Upper lobe of left lung (tissue), 6 donors: ENCODE data around the gene PRRC2B. TPM values are rescaled to one million over a fixed set of nuclear protein-coding genes. Genes with fewer than 3 reads are reported as not detected.

Source experiments
- ATAC-seq, 2 donors: fragments of 200-7000 bp; cut with Tn5 transposase; one replicate each; pipeline ENCODE4 v1.9.1; 2022; ENCODE audit warnings: mild to moderate bottlenecking in 2 of 2, moderate library complexity in 2 of 2; ENCODE audit not compliant: low FRiP score in 2 of 2
- DNase-seq, 2 donors: peaks; one replicate each; pipeline ENCODE4 v3.0.0-alpha.2; 2019 to 2020
- H3K27ac ChIP-seq, 4 donors: fragments of 200-600 bp; sonication (generic); one replicate each; pipeline ENCODE4 v1.5.1; 2016 to 2019
- H3K27me3 ChIP-seq, 4 donors: fragments of 200-600 bp; sonication (generic); one replicate each; pipeline ENCODE4 v1.5.1; 2017 to 2019
- H3K36me3 ChIP-seq, 4 donors: fragments of 200-600 bp; sonication (generic); one replicate each; pipeline ENCODE4 v1.5.1; 2016 to 2019
- H3K4me1 ChIP-seq, 4 donors: fragments of 200-600 bp; sonication (generic); one replicate each; pipeline ENCODE4 v1.5.1; 2018 to 2019
- H3K4me3 ChIP-seq, 4 donors: fragments of 200-600 bp; sonication (generic); one replicate each; pipeline ENCODE4 v1.5.1; 2017 to 2019; ENCODE audit warnings: mild to moderate bottlenecking in 2 of 4, moderate library complexity in 1 of 4
- H3K9me3 ChIP-seq, 4 donors: fragments of 200-600 bp; sonication (generic); one replicate each; pipeline ENCODE4 v1.5.1; 2018 to 2019
- CTCF ChIP-seq, 6 experiments: fragments of 450-650 bp in 4 of 6; fragments of 200-600 bp in 2 of 6; sonication (generic) in 2 of 6; IDR thresholded peaks; one replicate each; pipeline ENCODE4 v1.5.1; 2016 to 2019; ENCODE audit warnings: antibody characterized with exemption in 6 of 6
- EP300 ChIP-seq, 4 donors: sonication (generic); formaldehyde crosslinking; IDR thresholded peaks; one replicate each; pipeline ENCODE4 v1.5.1; 2017; ENCODE audit warnings: antibody characterized with exemption in 4 of 4, control low read depth in 2 of 4
- POLR2A ChIP-seq, 4 donors: fragments of 450-650 bp; IDR thresholded peaks; one replicate each; pipeline ENCODE4 v1.5.1; 2016 to 2017; ENCODE audit warnings: antibody characterized with exemption in 4 of 4, mild to moderate bottlenecking in 2 of 4
- POLR2AphosphoS5 ChIP-seq, 2 donors: sonication (generic); formaldehyde crosslinking; IDR thresholded peaks; one replicate each; pipeline ENCODE4 v1.5.1; 2017; ENCODE audit warnings: antibody characterized with exemption in 2 of 2
- WGBS, 2 donors: methylation state at CpG; one replicate each; pipeline ENCODE4 v1.1.5; 2017 to 2018; 5-methylcytosine and 5-hydroxymethylcytosine counted together
- total RNA-seq, 6 donors: library from RNA; depleted of rRNA in 4 of 6; stranded (reverse); fragments of >200 nt in 4 of 6; gene quantifications; one replicate each; pipeline versions ENCODE4 v1.1.0 to v1.2.1, GENCODE V29; 2016 to 2021
- donor health status: DM: no; HTN: no; CAD: no; lungs with moderate emphysema.
- donor health status: DM: no; HTN: yes; CAD: no; lungs with severe emphysema.

Gene PRRC2B
- total RNA-seq, 6 donors from 2014 or later, result 114 to 348 (median 186) TPM

GRCh38 chr9:131528886-131529505 lies 135.1 kb downstream of the PRRC2B start:
- H3K4me3 ChIP-seq, result no peak overlapping the region
- H3K4me1 ChIP-seq, result peaks cover 12 to 20% (median 15%) of the 10 kb centered on the region in 4 donors
- H3K27ac ChIP-seq, result no peak overlapping the region
- H3K9me3 ChIP-seq, result no peaks in the 10 kb centered on the region
- no peaks in the 10 kb centered on the region for H3K27me3 ChIP-seq
- ATAC-seq (no peak), DNase-seq (peak in 1 of 2 donors; percentile 81)
- TF ChIP-seq POLR2A (IDR thresholded peaks at IDR 0.05), result no peak
- no peak for TF ChIP-seq POLR2AphosphoS5 (IDR thresholded peaks at IDR 0.05)
- TF ChIP-seq CTCF (IDR thresholded peaks at IDR 0.05), result no peak
- no peak for TF ChIP-seq EP300 (IDR thresholded peaks at IDR 0.05)
- 95 to 97% methylated on average over 21 to 35 of the region's 35 CpGs for WGBS, 2 donors
- peaks cover 21 to 58% (median 52%) of the 10 kb centered on the region in 4 donors for H3K36me3 ChIP-seq

DNA sequence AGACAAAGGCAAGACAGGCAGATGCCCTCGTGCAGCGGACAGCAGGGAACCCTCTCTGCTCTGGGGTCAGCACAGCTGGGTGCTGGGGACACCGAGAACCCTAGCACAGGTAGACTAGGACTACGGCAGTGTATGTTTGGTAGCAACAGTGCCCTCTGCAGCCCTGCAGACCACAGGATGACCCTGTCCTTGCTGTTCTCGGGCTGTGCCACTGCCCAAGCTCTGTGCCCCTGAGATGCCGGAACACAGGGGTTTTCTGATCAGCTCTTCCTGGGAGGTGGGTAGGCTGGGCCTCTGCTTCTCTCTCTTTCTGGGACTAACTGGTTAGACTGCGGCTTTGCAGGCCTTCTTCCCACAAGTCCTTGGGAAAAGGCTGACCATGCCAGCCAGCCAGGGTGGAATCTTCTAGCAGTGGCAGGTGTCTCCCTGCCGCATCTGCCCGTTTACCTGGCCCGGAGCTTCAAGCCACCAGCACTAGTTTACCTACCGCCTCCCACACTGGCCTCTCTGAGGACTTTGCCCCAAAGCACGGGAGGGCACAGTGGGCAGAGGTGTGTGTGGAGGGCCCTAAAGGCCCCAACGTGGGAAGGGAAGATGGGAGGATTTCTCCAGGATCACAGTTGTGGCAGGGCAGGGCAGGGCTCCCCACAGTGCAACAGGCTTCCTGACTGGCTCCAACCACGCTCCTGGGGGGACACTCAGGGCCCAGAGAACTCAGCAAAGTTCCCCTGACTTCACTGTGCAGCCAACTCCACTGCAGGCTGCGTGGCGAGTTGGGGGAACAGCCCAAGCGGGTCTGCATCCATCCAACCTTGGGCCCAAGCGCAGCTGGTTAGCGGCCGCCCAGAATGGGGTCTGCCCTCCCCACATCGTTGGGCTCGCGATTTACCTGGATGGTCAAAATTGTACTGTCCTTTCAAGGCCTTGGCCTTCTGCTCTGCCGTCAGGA lies 136.0 kb downstream of the PRRC2B start:
- ATAC-seq, result no peak
- 55 to 68% methylated on average over 14 to 20 of the region's 24 CpGs for WGBS, 2 donors
- Histone ChIP-seq H3K36me3 (peaks cover 18 to 49% (median 44%) of the 10 kb centered on the region in 4 donors), H3K27me3 (no peaks in the 10 kb centered on the region), H3K27ac (peak overlapping the region in 3 of 4 donors; percentile 83 to 87 (median 87)), H3K4me3 (peak overlapping the region; percentile 71 to 100 (median 94)), H3K4me1 (peaks cover 12 to 20% (median 15%) of the 10 kb centered on the region in 4 donors), H3K9me3 (no peaks in the 10 kb centered on the region)
- no peak for TF ChIP-seq EP300 (IDR thresholded peaks at IDR 0.05)
- DNase-seq, result no peak

DNA sequence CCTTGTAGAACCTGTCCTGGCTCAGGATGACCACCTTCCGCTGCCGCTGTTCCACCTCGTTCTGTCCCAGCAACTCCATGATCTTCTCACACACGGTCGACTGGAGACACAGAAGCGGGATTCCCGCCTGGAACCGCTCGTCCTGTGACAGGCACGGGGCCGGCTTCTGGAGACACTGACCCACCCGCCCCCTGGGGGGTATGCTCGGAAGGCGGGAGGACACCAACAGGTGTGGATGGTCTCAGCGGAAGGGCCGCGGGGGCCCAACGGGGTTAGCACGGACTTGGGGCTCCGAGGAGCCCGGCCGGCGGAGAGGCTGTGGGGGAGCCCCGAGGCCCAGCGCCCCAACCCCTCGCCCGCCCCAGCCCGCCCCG lies 136.6 kb downstream of the PRRC2B start:
- Histone ChIP-seq H3K4me1 (peaks cover 12 to 20% (median 15%) of the 10 kb centered on the region in 4 donors), H3K4me3 (peak overlapping the region; percentile 71 to 100 (median 94)), H3K9me3 (no peaks in the 10 kb centered on the region), H3K27ac (peak overlapping the region; percentile 76 to 87 (median 85)), H3K36me3 (peaks cover 13 to 42% (median 38%) of the 10 kb centered on the region in 4 donors), H3K27me3 (no peaks in the 10 kb centered on the region)
- WGBS, 2 donors, result 4% methylated on average over 22 of the region's 29 CpGs; no CpG with 5 or more reads in 1 of the 2 donors
- peak in 1 of 2 donors; percentile 45 for DNase-seq
- ATAC-seq, result peak in 1 of 2 donors; percentile 35
- TF ChIP-seq POLR2AphosphoS5 (IDR thresholded peaks at IDR 0.05) (no peak), POLR2A (IDR thresholded peaks at IDR 0.05) (no peak), CTCF (IDR thresholded peaks at IDR 0.05) (peak in 4 of 6 experiments; percentile 19 to 37 (median 26))

DNA sequence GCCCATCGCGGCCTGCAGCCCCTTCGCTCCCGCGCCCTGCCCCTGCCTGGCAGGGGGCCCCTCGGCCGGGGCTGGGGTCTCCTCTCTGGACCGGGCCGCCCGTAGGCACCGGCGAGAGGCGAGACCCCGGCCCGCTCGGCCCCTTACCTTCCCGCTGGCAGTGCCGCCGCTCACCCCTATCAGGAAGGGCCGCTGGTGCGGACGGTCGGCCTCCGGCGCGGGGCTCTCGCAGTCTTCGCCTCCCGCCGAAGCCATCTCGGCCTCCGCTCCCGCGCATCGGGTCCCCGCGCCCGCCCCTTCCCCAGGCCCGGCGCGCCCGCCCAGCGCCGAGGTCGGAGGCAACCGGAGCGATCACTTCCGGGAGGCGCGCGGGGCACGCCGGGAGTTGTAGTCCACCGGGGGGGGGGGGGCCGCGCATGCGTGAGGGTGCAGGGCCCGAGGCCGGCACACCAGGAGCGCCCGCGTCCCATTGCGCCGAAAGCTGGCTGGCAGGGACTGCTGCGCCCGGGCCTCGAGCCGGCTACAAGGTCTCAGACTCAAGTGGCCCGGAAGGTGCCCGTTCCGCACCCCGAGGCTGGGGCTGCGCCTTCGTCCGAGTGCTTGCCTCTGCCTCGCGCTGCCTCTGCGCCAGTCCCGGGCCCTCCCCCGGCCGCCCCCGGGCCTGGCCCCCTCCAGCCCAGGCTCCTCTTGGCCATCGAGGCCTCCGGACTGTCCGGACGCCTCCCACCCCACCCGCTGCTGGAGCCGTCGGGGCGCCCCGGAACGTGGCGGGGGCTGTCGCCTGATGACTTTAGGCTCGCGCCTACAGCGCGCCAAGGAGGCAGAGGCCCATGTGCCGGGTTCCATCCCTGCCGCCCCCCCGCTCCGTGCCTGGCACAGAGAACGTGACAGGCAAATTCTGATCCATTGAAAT lies 137.3 kb downstream of the PRRC2B start, which contains the start of gene UCK1:
TSS of gene UCK1 (minus strand) at position 344 of the 913 bp plus-strand sequence. CDS start at position 255, 89 bp downstream.
- peak within 1 kb of the TSS; percentile 71 to 100 (median 94) for H3K4me3 ChIP-seq
- peak; percentile 93 to 99 for ATAC-seq
- 28 to 74% methylated on average over 9 to 29 of the region's 103 CpGs for WGBS, 2 donors
- H3K9me3 ChIP-seq, result no peaks in the 10 kb centered on the region
- H3K27ac ChIP-seq, result peak within 1 kb of the TSS; percentile 76 to 87 (median 85)
- DNase-seq, result peak; percentile 75 to 96
- TF ChIP-seq EP300 (IDR thresholded peaks at IDR 0.05), result no peak
- peak; percentile 61 to 69 for TF ChIP-seq POLR2AphosphoS5 (IDR thresholded peaks at IDR 0.05)
- TF ChIP-seq CTCF (IDR thresholded peaks at IDR 0.05), result peak in 1 of 6 experiments; percentile 28
- peak in 2 of 4 donors; percentile 64 to 87 for TF ChIP-seq POLR2A (IDR thresholded peaks at IDR 0.05)
- no peaks in the 10 kb centered on the region for H3K27me3 ChIP-seq
- H3K4me1 ChIP-seq, result peaks cover 12 to 20% (median 15%) of the 10 kb centered on the region in 4 donors
- peaks cover 8 to 36% (median 31%) of the 10 kb centered on the region in 4 donors for H3K36me3 ChIP-seq
